ENCODE measurements around the gene TBXAS1.

TBXAS1 gene

GRCh38 chr7:139829025-139829774 lies at the start of gene TBXAS1:
Gene TBXAS1, plus strand, starts transcription at chr7:139829264. Its CDS starts 127 bp downstream, at chr7:139829391.
- DNase-seq, result peak; percentile 88 to 89

GRCh38 chr7:139782932-139783331 lies 46.1 kb upstream of the TBXAS1 start:
- no peak for DNase-seq

GRCh38 chr7:139783647-139784385 lies 45.2 kb upstream of the TBXAS1 start:
- no peak for DNase-seq

- DNase-seq, result no peak
These were observed 44.4 kb upstream of the TBXAS1 start for GRCh38 chr7:139784648-139785047.

- no peak for DNase-seq
These were observed 37.7 kb upstream of the TBXAS1 start for GRCh38 chr7:139791316-139791715.

- no peak for DNase-seq
These were observed 31.5 kb upstream of the TBXAS1 start for GRCh38 chr7:139797607-139798006.

GRCh38 chr7:139798221-139798620 lies 30.8 kb upstream of the TBXAS1 start:
- DNase-seq, result no peak

- no peak for DNase-seq
These were observed 30.2 kb upstream of the TBXAS1 start for GRCh38 chr7:139798892-139799291.

- peak; percentile 57 to 71 for DNase-seq
These were observed 29.5 kb upstream of the TBXAS1 start for GRCh38 chr7:139799586-139799985.

- DNase-seq, result no peak
These were observed 24.5 kb upstream of the TBXAS1 start for GRCh38 chr7:139804571-139804970.

- DNase-seq, result no peak
These were observed 22.1 kb upstream of the TBXAS1 start for GRCh38 chr7:139807009-139807408.

- no peak for DNase-seq
These were observed 20.6 kb upstream of the TBXAS1 start for GRCh38 chr7:139808427-139808826.

GRCh38 chr7:139808846-139809442 lies 20.1 kb upstream of the TBXAS1 start:
- DNase-seq, result no peak

GRCh38 chr7:139811066-139811465 lies 18.0 kb upstream of the TBXAS1 start:
- no peak for DNase-seq

GRCh38 chr7:139813151-139813550 lies 15.9 kb upstream of the TBXAS1 start:
- no peak for DNase-seq

- no peak for DNase-seq
These were observed 15.4 kb upstream of the TBXAS1 start for GRCh38 chr7:139813689-139814088.

GRCh38 chr7:139817249-139817648 lies 11.8 kb upstream of the TBXAS1 start:
- no peak for DNase-seq

GRCh38 chr7:139820089-139820488 lies 9.0 kb upstream of the TBXAS1 start:
- DNase-seq, result no peak

- no peak for DNase-seq
These were observed 7.5 kb upstream of the TBXAS1 start for GRCh38 chr7:139821349-139822105.

GRCh38 chr7:139822855-139823254 lies 6.2 kb upstream of the TBXAS1 start:
- DNase-seq, result no peak

- no peak for DNase-seq
These were observed 5.0 kb upstream of the TBXAS1 start for GRCh38 chr7:139823959-139824521.

- DNase-seq, result no peak
These were observed 3.3 kb upstream of the TBXAS1 start for GRCh38 chr7:139825666-139826290.
